ENCODE results near the gene OPCML.

- TF ChIP-seq REST (IDR thresholded peaks at IDR 0.05; ENCODE audit: insufficient read depth in 1 of 2, low read depth in 2 of 2, low read length in 1 of 2) (no peak), CTCF (IDR thresholded peaks at IDR 0.05) (no peak), SIN3A (IDR thresholded peaks at IDR 0.05; ENCODE audit: borderline replicate concordance, insufficient read depth, low read depth, low read length) (no peak), TCF7L2 (IDR thresholded peaks at IDR 0.05; ENCODE audit: low read depth, low read length) (no peak)
Measured at GRCh38 chr11:132681971-132682370, 850.3 kb downstream of the OPCML start.
